Memory B cell (primary cell): ENCODE data around the gene BDH2.

Source experiments
- ATAC-seq: fragments of 150-1000 bp; cut with Tn5 transposase; 2 replicates; pipeline ENCODE4 v1.10.0; 2021; ENCODE audit warnings: low read depth, mild to moderate bottlenecking, moderate library complexity
- DNase-seq, 2 donors: peaks; one replicate each; pipeline ENCODE4 v3.0.0; 2022; ENCODE audit warnings: low spot score in 2 of 2
- H3K27ac Mint-ChIP-seq: one replicate; pipeline ENCODE4 v1.8.0; 2022; ENCODE audit warnings: mild to moderate bottlenecking, moderate library complexity, mixed read lengths
- H3K27me3 Mint-ChIP-seq: one replicate; pipeline ENCODE4 v1.8.0; 2022; ENCODE audit warnings: mixed read lengths
- H3K36me3 Mint-ChIP-seq: one replicate; pipeline ENCODE4 v1.8.0; 2022; ENCODE audit warnings: mild to moderate bottlenecking, mixed read lengths
- H3K4me1 Mint-ChIP-seq: one replicate; pipeline ENCODE4 v1.8.0; 2022; ENCODE audit warnings: mixed read lengths
- H3K4me3 Mint-ChIP-seq: one replicate; pipeline ENCODE4 v1.8.0; 2022; ENCODE audit warnings: mild to moderate bottlenecking, moderate library complexity, mixed read lengths
- H3K9me3 Mint-ChIP-seq: one replicate; pipeline ENCODE4 v1.8.0; 2022; ENCODE audit warnings: mixed read lengths

BDH2 gene

GRCh38 chr4:103099691-103100392 is at the start of gene BDH2:
TSS of gene BDH2 (minus strand) at chr4:103099834. CDS start at chr4:103096254, 3,580 bp downstream.
- Mint-ChIP-seq H3K27me3 (no peaks in the 10 kb centered on the region), H3K36me3 (no peaks in the 10 kb centered on the region), H3K4me1 (peaks cover 6% of the 10 kb centered on the region), H3K9me3 (no peaks in the 10 kb centered on the region), H3K27ac (peak within 1 kb of the TSS; percentile 77), H3K4me3 (peak within 1 kb of the TSS; percentile 91)
- DNase-seq (peak; percentile 19 to 70), ATAC-seq (peak; percentile 99)

- Mint-ChIP-seq H3K4me1 (peaks cover 8% of the 10 kb centered on the region), H3K27me3 (no peaks in the 10 kb centered on the region), H3K9me3 (peaks cover 1% of the 10 kb centered on the region), H3K27ac (no peak overlapping the region), H3K36me3 (no peaks in the 10 kb centered on the region), H3K4me3 (no peak overlapping the region)
- DNase-seq (no peak), ATAC-seq (no peak)
These were observed 45.3 kb upstream of the BDH2 start for GRCh38 chr4:103144926-103145325.

GRCh38 chr4:103137446-103137827 is 37.8 kb upstream of the BDH2 start:
- ATAC-seq, result no peak
- H3K4me3 Mint-ChIP-seq, result no peak overlapping the region
- no peak overlapping the region for H3K27ac Mint-ChIP-seq
- H3K4me1 Mint-ChIP-seq, result no peaks in the 10 kb centered on the region
- no peaks in the 10 kb centered on the region for H3K27me3 Mint-ChIP-seq
- no peaks in the 10 kb centered on the region for H3K9me3 Mint-ChIP-seq
- no peak for DNase-seq
- H3K36me3 Mint-ChIP-seq, result no peaks in the 10 kb centered on the region

GRCh38 chr4:103136671-103137445 is 37.2 kb upstream of the BDH2 start:
- H3K4me1 Mint-ChIP-seq, result no peaks in the 10 kb centered on the region
- no peak for DNase-seq
- no peak overlapping the region for H3K4me3 Mint-ChIP-seq
- H3K27ac Mint-ChIP-seq, result no peak overlapping the region
- H3K36me3 Mint-ChIP-seq, result no peaks in the 10 kb centered on the region
- H3K27me3 Mint-ChIP-seq, result no peaks in the 10 kb centered on the region
- ATAC-seq, result no peak
- no peaks in the 10 kb centered on the region for H3K9me3 Mint-ChIP-seq

GRCh38 chr4:103129174-103129573 is 29.5 kb upstream of the BDH2 start:
- DNase-seq, result no peak
- Mint-ChIP-seq H3K4me1 (peaks cover 2% of the 10 kb centered on the region), H3K9me3 (peaks cover 14% of the 10 kb centered on the region), H3K36me3 (peaks cover 8% of the 10 kb centered on the region), H3K27me3 (no peaks in the 10 kb centered on the region), H3K27ac (no peak overlapping the region), H3K4me3 (no peak overlapping the region)
- no peak for ATAC-seq

GRCh38 chr4:103126126-103126525 is 26.5 kb upstream of the BDH2 start:
- peaks cover 2% of the 10 kb centered on the region for H3K4me1 Mint-ChIP-seq
- H3K4me3 Mint-ChIP-seq, result no peak overlapping the region
- peaks cover 8% of the 10 kb centered on the region for H3K36me3 Mint-ChIP-seq
- H3K9me3 Mint-ChIP-seq, result peaks cover 14% of the 10 kb centered on the region
- H3K27ac Mint-ChIP-seq, result no peak overlapping the region
- DNase-seq (no peak), ATAC-seq (no peak)
- no peaks in the 10 kb centered on the region for H3K27me3 Mint-ChIP-seq

GRCh38 chr4:103123114-103123513 is 23.5 kb upstream of the BDH2 start:
- no peak overlapping the region for H3K27ac Mint-ChIP-seq
- peaks cover 8% of the 10 kb centered on the region for H3K36me3 Mint-ChIP-seq

GRCh38 chr4:103118166-103118565 is 18.5 kb upstream of the BDH2 start:
- no peaks in the 10 kb centered on the region for H3K4me1 Mint-ChIP-seq
- ATAC-seq, result no peak
- H3K9me3 Mint-ChIP-seq, result no peaks in the 10 kb centered on the region

More at GRCh38 chr4:103123114-103123513, 23.5 kb upstream of the BDH2 start:
- no peak for ATAC-seq
- Mint-ChIP-seq H3K4me1 (peaks cover 2% of the 10 kb centered on the region), H3K9me3 (peaks cover 10% of the 10 kb centered on the region), H3K27me3 (no peaks in the 10 kb centered on the region), H3K4me3 (no peak overlapping the region)
- no peak for DNase-seq

GRCh38 chr4:103111598-103111997 is 12.0 kb upstream of the BDH2 start:
- Mint-ChIP-seq H3K4me1 (no peaks in the 10 kb centered on the region), H3K27ac (no peak overlapping the region), H3K4me3 (no peak overlapping the region), H3K9me3 (no peaks in the 10 kb centered on the region), H3K36me3 (no peaks in the 10 kb centered on the region), H3K27me3 (no peaks in the 10 kb centered on the region)
- no peak for DNase-seq
- no peak for ATAC-seq

More at GRCh38 chr4:103118166-103118565, 18.5 kb upstream of the BDH2 start:
- no peak overlapping the region for H3K27ac Mint-ChIP-seq
- no peak overlapping the region for H3K4me3 Mint-ChIP-seq
- H3K27me3 Mint-ChIP-seq, result no peaks in the 10 kb centered on the region
- DNase-seq, result no peak
- no peaks in the 10 kb centered on the region for H3K36me3 Mint-ChIP-seq

GRCh38 chr4:103108542-103108941 is 8.9 kb upstream of the BDH2 start:
- Mint-ChIP-seq H3K4me3 (no peak overlapping the region), H3K27ac (no peak overlapping the region), H3K4me1 (no peaks in the 10 kb centered on the region), H3K9me3 (no peaks in the 10 kb centered on the region), H3K36me3 (no peaks in the 10 kb centered on the region), H3K27me3 (no peaks in the 10 kb centered on the region)
- ATAC-seq, result no peak
- no peak for DNase-seq

GRCh38 chr4:103105558-103106356 is 6.1 kb upstream of the BDH2 start:
- Mint-ChIP-seq H3K4me1 (no peaks in the 10 kb centered on the region), H3K9me3 (no peaks in the 10 kb centered on the region), H3K27ac (no peak overlapping the region), H3K36me3 (no peaks in the 10 kb centered on the region), H3K4me3 (no peak overlapping the region), H3K27me3 (no peaks in the 10 kb centered on the region)
- DNase-seq (no peak), ATAC-seq (no peak)

GRCh38 chr4:103104886-103105285 is 5.3 kb upstream of the BDH2 start:
- no peak for DNase-seq
- Mint-ChIP-seq H3K36me3 (no peaks in the 10 kb centered on the region), H3K4me1 (peaks cover under 1% of the 10 kb centered on the region), H3K27ac (no peak overlapping the region), H3K27me3 (no peaks in the 10 kb centered on the region), H3K9me3 (no peaks in the 10 kb centered on the region), H3K4me3 (no peak overlapping the region)
- no peak for ATAC-seq

- no peaks in the 10 kb centered on the region for H3K27me3 Mint-ChIP-seq
- no peak overlapping the region for H3K4me3 Mint-ChIP-seq
- H3K36me3 Mint-ChIP-seq, result no peaks in the 10 kb centered on the region
- ATAC-seq (no peak), DNase-seq (no peak)
- no peaks in the 10 kb centered on the region for H3K9me3 Mint-ChIP-seq
- no peak overlapping the region for H3K27ac Mint-ChIP-seq
- peaks cover 6% of the 10 kb centered on the region for H3K4me1 Mint-ChIP-seq
These were observed 1.1 kb upstream of the BDH2 start for GRCh38 chr4:103100691-103101090.
